GM12801 (cell line): ENCODE results near the gene MCUR1.

Experiments used
- CTCF ChIP-seq: IDR thresholded peaks from one replicate; pipeline ENCODE4 v1.5.1; 2011; ENCODE audit warnings: control low read depth; ENCODE audit not compliant: insufficient read length; ENCODE audit errors: extremely low read depth

MCUR1 gene

GRCh38 chr6:13832778-13833177 is 18.4 kb upstream of the MCUR1 start:
- no peak for TF ChIP-seq CTCF

GRCh38 chr6:13831615-13832014 is 17.3 kb upstream of the MCUR1 start:
- TF ChIP-seq CTCF = no peak

GRCh38 chr6:13830803-13831202 is 16.4 kb upstream of the MCUR1 start:
- TF ChIP-seq CTCF = no peak

- TF ChIP-seq CTCF = no peak
These were observed 12.7 kb upstream of the MCUR1 start for GRCh38 chr6:13827032-13827431.

GRCh38 chr6:13825871-13826270 is 11.5 kb upstream of the MCUR1 start:
- no peak for TF ChIP-seq CTCF

- TF ChIP-seq CTCF = no peak
These were observed 4.0 kb upstream of the MCUR1 start for GRCh38 chr6:13818341-13818740.

GRCh38 chr6:13814938-13815575 is 700 bp upstream of the MCUR1 start:
- no peak for TF ChIP-seq CTCF
